Measurements from ENCODE around the gene EXO1.

GRCh38 chr1:241924080-241924808 is 76.2 kb downstream of the EXO1 start:
- TF ChIP-seq CTCF (IDR thresholded peaks at IDR 0.05), result no peak
- TF ChIP-seq POLR2A (IDR thresholded peaks at IDR 0.05), result no peak
